ENCODE results near the gene MROH2B.

DNA sequence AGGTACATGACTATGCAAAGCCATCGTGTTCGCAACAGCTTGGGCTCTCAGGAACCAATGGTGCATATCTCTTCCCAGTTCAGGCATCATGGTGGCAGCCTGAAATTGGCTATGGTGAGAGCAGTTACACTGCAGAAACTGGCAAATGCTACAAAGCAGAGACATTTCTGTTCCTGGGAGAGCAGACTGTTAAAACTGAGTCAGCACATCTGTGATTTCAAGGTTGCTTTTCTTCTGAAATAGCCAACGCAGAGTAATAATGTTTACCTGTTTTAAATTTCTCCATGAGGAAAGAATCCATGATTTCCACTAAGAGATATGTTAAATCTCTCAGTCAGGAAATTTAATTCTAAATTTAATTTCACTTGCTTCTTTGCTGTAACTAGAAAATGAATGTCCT lies 114.1 kb downstream of the MROH2B start:
- TF ChIP-seq POLR2A (IDR thresholded peaks at IDR 0.05; ENCODE audit: low read depth, low read length) (no peak), POLR2AphosphoS5 (IDR thresholded peaks at IDR 0.05; ENCODE audit: insufficient read depth, low read depth, low read length) (no peak), FOS (IDR thresholded peaks at IDR 0.05; ENCODE audit: borderline replicate concordance, insufficient read depth, low read length) (no peak), EZH2 (IDR thresholded peaks at IDR 0.05; ENCODE audit: borderline replicate concordance, low read depth, low read length, severe bottlenecking) (no peak), MYC (IDR thresholded peaks at IDR 0.05; ENCODE audit: low read depth, low read length) (no peak)
- TF ChIP-seq, protein P1, sequence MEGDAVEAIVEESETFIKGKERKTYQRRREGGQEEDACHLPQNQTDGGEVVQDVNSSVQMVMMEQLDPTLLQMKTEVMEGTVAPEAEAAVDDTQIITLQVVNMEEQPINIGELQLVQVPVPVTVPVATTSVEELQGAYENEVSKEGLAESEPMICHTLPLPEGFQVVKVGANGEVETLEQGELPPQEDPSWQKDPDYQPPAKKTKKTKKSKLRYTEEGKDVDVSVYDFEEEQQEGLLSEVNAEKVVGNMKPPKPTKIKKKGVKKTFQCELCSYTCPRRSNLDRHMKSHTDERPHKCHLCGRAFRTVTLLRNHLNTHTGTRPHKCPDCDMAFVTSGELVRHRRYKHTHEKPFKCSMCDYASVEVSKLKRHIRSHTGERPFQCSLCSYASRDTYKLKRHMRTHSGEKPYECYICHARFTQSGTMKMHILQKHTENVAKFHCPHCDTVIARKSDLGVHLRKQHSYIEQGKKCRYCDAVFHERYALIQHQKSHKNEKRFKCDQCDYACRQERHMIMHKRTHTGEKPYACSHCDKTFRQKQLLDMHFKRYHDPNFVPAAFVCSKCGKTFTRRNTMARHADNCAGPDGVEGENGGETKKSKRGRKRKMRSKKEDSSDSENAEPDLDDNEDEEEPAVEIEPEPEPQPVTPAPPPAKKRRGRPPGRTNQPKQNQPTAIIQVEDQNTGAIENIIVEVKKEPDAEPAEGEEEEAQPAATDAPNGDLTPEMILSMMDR (IDR thresholded peaks at IDR 0.05; ENCODE audit: extremely low read depth in 1 of 2, insufficient read depth in 1 of 2, low read depth in 1 of 2, low read length in 2 of 2), result no peak
